Activated naive CD4-positive, alpha-beta T cell treated with anti-CD3 and anti-CD28 coated beads, Interleukin-2, amount 10 ng/mL, durations not matched to agents 7 days and 5 days (primary cell): ENCODE measurements around the gene ADGRV1.

Experiments used
- CTCF ChIA-PET: fragments of 350-600 bp; sonication (Branson Sonifier 250); formaldehyde crosslinking; loops from one replicate; lab custom pipeline; 2021; ENCODE audit warnings: antibody characterized with exemption; lab: Charles Lee
- DNase-seq: peaks from one replicate; pipeline ENCODE4 v3.0.0-alpha.2; 2020
- H3K27ac Mint-ChIP-seq: one replicate; pipeline ENCODE4 v1.8.0; 2021; ENCODE audit warnings: mild to moderate bottlenecking, moderate library complexity, mixed read lengths
- H3K27me3 Mint-ChIP-seq: one replicate; pipeline ENCODE4 v1.8.0; 2021; ENCODE audit warnings: mild to moderate bottlenecking, mixed read lengths
- H3K36me3 Mint-ChIP-seq: one replicate; pipeline ENCODE4 v1.8.0; 2021; ENCODE audit warnings: mixed read lengths
- H3K4me1 Mint-ChIP-seq: one replicate; pipeline ENCODE4 v1.8.0; 2021; ENCODE audit warnings: mixed read lengths
- H3K4me3 Mint-ChIP-seq: one replicate; pipeline ENCODE4 v1.8.0; 2021; ENCODE audit warnings: mild to moderate bottlenecking, moderate library complexity, mixed read lengths
- H3K9me3 Mint-ChIP-seq: one replicate; pipeline ENCODE4 v1.8.0; 2021; ENCODE audit warnings: mixed read lengths

The ADGRV1 gene

DNA sequence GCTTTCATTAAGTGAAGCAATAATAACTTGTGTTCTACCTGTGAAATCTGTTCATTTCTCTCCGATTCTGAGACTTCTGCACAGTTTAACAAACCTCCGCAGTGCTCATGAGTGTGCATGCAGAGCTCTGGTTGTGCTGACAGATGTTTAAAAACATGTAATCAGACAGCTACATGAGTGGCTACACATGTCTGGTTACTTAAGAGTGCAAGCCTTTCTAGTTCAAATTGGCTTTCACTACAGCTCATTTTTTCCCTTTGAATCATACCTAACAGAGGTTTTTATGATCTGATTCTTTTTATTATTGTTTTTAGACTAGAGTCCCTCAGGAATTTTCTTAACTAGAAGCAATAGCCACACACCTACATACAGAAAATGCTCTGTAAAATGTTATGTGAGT is 514.3 kb downstream of the ADGRV1 start:
- H3K36me3 Mint-ChIP-seq, result no peaks in the 10 kb centered on the region
- H3K27ac Mint-ChIP-seq, result no peak overlapping the region
- DNase-seq, result no peak
- no peak overlapping the region for H3K4me3 Mint-ChIP-seq
- CTCF ChIA-PET, result no interaction called here
- H3K9me3 Mint-ChIP-seq, result no peaks in the 10 kb centered on the region
- no peaks in the 10 kb centered on the region for H3K4me1 Mint-ChIP-seq
- peaks cover 4% of the 10 kb centered on the region for H3K27me3 Mint-ChIP-seq

DNA sequence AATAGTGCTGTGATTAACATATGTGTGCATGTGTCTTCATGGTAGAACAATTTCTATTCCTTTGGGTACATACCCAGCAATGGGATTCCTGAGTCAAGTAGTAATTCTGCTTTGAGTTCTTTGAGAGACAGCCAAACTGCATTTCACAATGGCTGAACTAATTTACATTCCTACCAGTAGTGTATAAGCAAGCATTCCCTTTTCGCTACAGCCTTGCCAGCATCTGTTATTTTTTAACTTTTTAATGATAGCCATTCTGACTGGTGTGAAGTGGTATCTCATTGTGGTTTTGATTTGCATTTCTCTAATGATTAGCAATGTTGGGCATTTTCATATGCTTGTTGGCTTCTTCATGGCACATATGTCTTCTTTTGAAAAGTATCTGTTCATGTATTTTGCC is 516.0 kb downstream of the ADGRV1 start:
- Mint-ChIP-seq H3K9me3 (no peaks in the 10 kb centered on the region), H3K27me3 (peaks cover 4% of the 10 kb centered on the region), H3K36me3 (no peaks in the 10 kb centered on the region), H3K27ac (no peak overlapping the region), H3K4me3 (no peak overlapping the region), H3K4me1 (no peaks in the 10 kb centered on the region)
- DNase-seq, result no peak
- CTCF ChIA-PET, result no interaction called here

DNA sequence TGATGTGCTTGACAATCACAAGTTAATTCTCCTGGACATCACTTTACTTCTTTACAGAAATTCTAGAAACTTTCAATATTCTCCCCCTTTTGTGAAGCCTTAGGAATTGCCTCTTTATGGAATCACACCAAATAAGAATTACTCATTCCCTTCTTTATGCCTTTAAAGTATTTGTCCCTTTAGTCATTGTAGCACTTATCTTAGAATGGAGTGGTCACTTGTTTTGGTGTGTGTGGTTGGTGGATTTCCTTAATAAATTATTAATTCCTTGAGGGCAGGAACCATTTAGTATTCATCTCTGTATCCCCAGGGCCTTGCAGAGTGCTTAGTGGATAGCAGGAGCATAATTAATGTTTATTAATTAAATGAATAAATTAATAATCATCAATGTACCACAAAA is 517.5 kb downstream of the ADGRV1 start:
- H3K4me1 Mint-ChIP-seq, result no peaks in the 10 kb centered on the region
- H3K27me3 Mint-ChIP-seq, result peaks cover 4% of the 10 kb centered on the region
- H3K4me3 Mint-ChIP-seq, result no peak overlapping the region
- no peak overlapping the region for H3K27ac Mint-ChIP-seq
- DNase-seq, result no peak
- H3K9me3 Mint-ChIP-seq, result no peaks in the 10 kb centered on the region
- H3K36me3 Mint-ChIP-seq, result no peaks in the 10 kb centered on the region
- CTCF ChIA-PET, result no interaction called here

DNA sequence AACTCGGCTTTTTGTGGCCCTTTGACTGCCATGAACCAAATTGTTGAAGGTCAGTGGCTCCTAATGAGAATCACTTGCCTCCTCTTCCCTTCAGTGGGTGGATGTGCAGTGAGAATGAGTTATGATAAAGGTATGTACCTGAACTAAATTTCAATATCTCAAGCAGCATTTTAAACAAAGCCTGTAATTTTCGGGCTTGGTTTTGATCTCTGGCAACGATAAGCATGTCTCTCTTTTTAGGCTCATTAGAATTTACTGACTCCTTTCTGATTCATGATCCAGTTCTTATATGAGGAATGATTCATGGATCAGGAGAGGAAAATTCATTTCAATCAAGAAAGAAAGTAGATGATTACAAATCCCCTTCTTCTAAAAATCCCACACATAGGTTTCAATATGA is 519.0 kb downstream of the ADGRV1 start:
- H3K4me3 Mint-ChIP-seq, result no peak overlapping the region
- no peaks in the 10 kb centered on the region for H3K27me3 Mint-ChIP-seq
- CTCF ChIA-PET, result no interaction called here
- H3K36me3 Mint-ChIP-seq, result no peaks in the 10 kb centered on the region
- H3K27ac Mint-ChIP-seq, result no peak overlapping the region
- H3K9me3 Mint-ChIP-seq, result no peaks in the 10 kb centered on the region
- no peak for DNase-seq
- H3K4me1 Mint-ChIP-seq, result no peaks in the 10 kb centered on the region

DNA sequence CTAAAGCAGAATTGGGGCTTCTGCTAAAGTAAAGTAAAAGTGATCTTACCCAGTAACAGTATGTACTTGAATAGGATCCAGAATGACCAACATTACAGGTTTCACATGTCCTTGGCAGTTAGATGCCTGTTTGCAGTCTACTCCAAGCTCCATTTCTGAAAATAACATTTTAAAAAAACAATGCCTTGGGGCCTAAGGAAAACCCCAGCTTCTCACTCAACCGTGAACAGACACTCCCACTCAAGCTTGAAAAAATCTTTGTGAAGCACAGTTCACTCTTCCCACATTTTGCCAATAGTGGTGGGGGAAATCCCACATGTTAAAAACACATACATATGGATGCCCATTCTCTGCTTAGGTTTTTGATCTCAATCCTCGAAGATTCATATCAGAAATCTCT is 520.4 kb downstream of the ADGRV1 start:
- Mint-ChIP-seq H3K9me3 (no peaks in the 10 kb centered on the region), H3K4me3 (no peak overlapping the region), H3K36me3 (no peaks in the 10 kb centered on the region), H3K27ac (no peak overlapping the region), H3K27me3 (no peaks in the 10 kb centered on the region), H3K4me1 (no peaks in the 10 kb centered on the region)
- CTCF ChIA-PET, result no interaction called here
- no peak for DNase-seq

DNA sequence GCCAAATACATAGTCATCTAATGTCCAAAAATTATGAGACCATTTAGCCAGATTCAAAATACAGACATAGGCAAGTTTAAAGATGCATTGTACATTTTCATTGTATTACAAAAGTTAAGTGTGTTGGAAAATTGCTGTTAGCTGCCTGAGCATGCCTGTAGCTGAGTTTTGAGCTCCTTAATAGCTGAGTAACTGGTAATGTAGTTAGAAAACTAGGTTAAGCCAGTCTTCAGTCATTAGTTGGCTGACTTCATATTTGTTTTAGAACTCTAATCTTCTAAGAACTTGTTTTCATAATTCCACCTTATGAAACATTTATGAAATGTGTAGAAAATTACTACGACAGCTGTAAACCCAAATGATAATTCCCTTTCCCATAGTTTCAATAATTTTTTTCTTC is 531.2 kb downstream of the ADGRV1 start:
- no peak for DNase-seq
- CTCF ChIA-PET, result no interaction called here
- H3K4me1 Mint-ChIP-seq, result no peaks in the 10 kb centered on the region
- no peak overlapping the region for H3K4me3 Mint-ChIP-seq
- H3K36me3 Mint-ChIP-seq, result no peaks in the 10 kb centered on the region
- H3K27ac Mint-ChIP-seq, result no peak overlapping the region
- H3K27me3 Mint-ChIP-seq, result no peaks in the 10 kb centered on the region
- H3K9me3 Mint-ChIP-seq, result no peaks in the 10 kb centered on the region

DNA sequence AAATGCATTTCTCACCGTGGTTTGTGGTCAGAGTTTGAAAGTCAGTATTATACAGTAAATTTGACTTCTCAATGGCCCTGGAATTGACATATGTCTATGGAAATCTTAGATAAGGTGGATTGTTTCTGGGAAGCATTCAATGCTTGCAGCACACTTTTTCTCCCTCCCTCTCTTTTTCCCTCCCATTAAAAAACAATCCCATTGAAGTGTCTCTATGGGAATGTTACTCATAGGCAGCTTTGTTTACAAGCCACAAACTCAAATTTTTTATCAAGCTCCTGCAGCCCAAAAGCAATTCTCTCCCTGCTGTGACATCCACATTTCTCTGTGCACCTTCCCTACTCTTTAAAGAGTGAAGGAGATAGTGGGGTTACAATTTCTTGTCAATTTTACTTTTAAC is 532.4 kb downstream of the ADGRV1 start:
- no peaks in the 10 kb centered on the region for H3K36me3 Mint-ChIP-seq
- CTCF ChIA-PET, result no interaction called here

DNA sequence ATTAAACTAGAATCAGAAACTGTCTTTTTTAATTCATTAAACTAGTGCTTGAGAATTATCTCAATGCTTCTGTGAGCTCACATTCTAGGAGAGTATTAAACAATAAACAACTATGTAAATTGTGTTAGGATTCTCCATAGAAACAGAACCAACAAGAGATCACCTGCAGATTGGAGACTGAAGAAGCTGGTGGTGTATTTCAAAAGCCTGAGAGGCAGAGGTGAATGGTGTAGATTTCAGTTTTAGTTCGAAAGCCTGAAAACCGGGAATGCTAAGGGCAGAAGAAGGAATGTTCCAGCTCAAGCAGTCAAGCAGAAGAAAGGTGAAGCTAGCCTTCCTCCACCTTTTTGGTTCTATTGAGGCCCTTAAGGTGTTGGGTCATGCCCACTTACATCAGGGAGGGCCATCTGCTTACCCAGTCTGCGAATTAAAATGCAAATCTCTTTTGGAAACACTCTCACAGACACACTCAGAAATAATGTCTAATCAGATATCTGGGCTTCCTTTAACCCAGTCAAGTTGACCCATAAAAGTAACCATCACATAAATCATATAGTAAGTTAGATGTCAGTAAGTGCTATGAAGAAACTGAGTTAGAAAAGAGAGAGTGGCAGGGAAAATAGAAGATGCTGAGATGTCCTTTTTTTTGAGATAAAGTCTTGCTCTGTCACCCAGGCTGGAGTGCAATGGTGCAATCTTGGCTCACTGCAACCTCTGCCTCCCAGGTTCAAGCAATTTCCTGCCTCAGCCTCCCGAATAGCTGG is 533.1 kb downstream of the ADGRV1 start:
- no peak for DNase-seq
- Mint-ChIP-seq H3K27me3 (no peaks in the 10 kb centered on the region), H3K27ac (no peak overlapping the region), H3K4me3 (no peak overlapping the region), H3K4me1 (no peaks in the 10 kb centered on the region), H3K9me3 (no peaks in the 10 kb centered on the region), H3K36me3 (no peaks in the 10 kb centered on the region)
- CTCF ChIA-PET, result no interaction called here

More for the DNA sequence above, 532.4 kb downstream of the ADGRV1 start:
- Mint-ChIP-seq H3K27me3 (no peaks in the 10 kb centered on the region), H3K4me1 (no peaks in the 10 kb centered on the region), H3K27ac (no peak overlapping the region), H3K4me3 (no peak overlapping the region), H3K9me3 (no peaks in the 10 kb centered on the region)
- DNase-seq, result no peak

DNA sequence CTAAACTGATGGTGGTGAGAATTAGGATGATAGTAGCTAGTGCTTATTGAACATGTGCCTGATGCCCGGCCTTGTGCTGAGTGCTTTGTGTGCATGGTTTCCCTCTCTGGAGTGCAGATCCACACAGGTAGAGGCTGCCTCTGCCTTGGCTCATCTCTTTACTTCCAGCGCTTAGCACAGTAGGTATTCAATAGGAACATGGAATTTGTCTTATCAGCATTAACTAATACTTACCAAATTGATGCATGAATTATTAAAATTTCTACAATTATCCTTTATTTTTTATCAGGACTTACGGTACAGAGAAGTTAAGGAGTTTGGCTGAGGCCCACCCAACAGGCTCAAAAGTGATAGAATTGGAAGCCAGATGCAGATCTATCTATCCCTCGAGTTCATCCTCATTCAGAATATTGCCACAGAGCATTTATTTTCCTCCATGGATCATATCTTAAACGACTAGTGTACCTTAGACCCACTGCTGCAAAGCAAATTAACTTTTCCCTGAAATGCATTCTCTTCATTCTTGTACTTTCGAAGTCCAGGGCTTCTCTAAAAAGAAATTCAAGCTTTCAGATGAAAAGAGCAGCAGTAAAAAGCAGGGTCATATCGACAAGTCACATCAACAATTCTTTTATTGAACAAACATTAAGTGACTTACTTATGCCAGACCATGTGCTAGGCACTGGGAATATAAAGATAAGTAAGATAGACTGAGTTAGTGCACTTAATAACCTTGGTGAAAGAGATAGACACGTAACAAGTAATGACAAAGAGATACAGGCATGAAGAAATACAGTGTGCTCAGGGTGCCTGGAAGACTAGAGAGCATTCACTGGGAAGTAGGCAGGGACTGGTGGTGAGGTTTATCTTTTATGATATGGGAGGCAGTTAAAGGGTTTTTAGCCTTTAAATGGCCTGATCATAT is 534.5 kb downstream of the ADGRV1 start:
- Mint-ChIP-seq H3K9me3 (no peaks in the 10 kb centered on the region), H3K27me3 (no peaks in the 10 kb centered on the region), H3K36me3 (no peaks in the 10 kb centered on the region), H3K27ac (no peak overlapping the region), H3K4me1 (no peaks in the 10 kb centered on the region), H3K4me3 (no peak overlapping the region)
- no peak for DNase-seq
- CTCF ChIA-PET, result no interaction called here

DNA sequence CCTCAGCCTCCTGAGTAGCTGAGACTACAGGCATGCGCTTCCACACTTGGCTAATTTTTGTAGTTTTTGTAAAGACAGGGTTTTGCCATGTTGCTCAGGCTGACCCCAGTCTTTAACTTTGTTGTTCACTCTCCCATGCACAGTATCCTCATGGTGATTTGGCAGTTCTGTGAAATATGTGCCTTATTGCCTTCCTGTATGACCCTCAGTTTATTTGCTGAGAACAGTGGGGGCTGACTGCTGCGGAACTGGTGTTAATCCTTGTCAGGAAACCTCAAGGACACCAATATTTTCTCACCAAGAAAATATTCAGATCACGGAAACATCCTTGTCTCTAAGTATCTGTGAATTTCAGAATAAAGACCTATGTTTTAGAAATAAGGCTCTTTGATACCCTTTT is 536.7 kb downstream of the ADGRV1 start:
- peaks cover 8% of the 10 kb centered on the region for H3K27me3 Mint-ChIP-seq
- no peaks in the 10 kb centered on the region for H3K36me3 Mint-ChIP-seq
- H3K4me1 Mint-ChIP-seq, result no peaks in the 10 kb centered on the region
- no peak overlapping the region for H3K4me3 Mint-ChIP-seq
- CTCF ChIA-PET, result no interaction called here
- H3K27ac Mint-ChIP-seq, result no peak overlapping the region
- no peaks in the 10 kb centered on the region for H3K9me3 Mint-ChIP-seq
- DNase-seq, result no peak

DNA sequence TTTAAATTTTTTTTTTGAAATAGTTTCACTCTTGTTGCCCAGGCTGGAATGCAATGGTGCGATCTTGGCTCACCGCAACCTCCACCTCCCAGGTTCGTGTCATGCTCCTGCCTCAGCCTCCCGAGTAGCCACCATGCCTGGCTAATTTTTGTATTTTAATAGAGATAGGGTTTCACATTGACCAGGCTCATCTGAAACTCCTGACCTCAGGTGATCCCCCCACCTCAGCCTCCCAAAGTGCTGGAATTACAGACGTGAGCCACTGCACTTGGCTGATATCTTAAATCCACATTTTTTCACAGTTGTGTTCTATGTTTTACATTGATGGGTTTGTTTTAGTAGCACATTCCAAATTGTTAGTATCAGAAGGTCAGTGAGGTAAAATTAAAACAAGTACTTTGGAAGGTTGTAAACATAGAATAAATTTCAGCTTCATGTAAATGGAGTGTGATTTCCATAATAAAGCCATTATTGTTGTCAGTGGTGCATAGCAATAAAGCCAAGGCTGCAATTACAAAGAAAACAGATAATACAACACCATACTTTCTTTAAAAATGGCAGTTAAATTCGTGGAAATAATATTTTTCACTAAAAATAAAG is 537.3 kb downstream of the ADGRV1 start:
- Mint-ChIP-seq H3K9me3 (no peaks in the 10 kb centered on the region), H3K4me1 (no peaks in the 10 kb centered on the region), H3K27ac (no peak overlapping the region), H3K4me3 (no peak overlapping the region), H3K36me3 (no peaks in the 10 kb centered on the region), H3K27me3 (peaks cover 10% of the 10 kb centered on the region)
- CTCF ChIA-PET, result no interaction called here
- DNase-seq, result no peak

DNA sequence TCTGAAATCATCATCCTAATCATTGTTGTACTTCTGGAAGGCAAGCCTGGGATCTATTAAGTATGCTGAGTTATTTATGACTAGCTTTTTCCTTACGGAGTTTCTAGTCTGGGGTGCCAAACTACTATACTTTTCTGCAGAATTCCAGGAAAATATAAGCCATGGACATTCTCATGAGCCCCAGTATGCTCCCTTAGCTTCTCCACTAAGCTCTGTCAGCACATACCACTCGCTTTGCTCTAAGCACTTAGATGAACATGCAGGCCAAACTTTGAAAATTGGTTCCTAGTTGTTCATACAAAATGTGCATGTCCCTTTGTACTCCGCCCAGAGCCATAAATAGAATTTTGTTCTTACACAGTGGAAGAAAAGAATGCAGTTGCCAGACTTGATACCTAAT is 539.9 kb downstream of the ADGRV1 start:
- CTCF ChIA-PET, result interaction anchor here (1.1 to 1.7 kb wide), 2 partner anchors 286 to 321 kb away, joined by 7 to 10 read pairs; no protein-coding TSS in a partner anchor
- no peak for DNase-seq
- peaks cover 10% of the 10 kb centered on the region for H3K27me3 Mint-ChIP-seq
- no peak overlapping the region for H3K4me3 Mint-ChIP-seq
- no peak overlapping the region for H3K27ac Mint-ChIP-seq
- no peaks in the 10 kb centered on the region for H3K36me3 Mint-ChIP-seq
- no peaks in the 10 kb centered on the region for H3K9me3 Mint-ChIP-seq
- no peaks in the 10 kb centered on the region for H3K4me1 Mint-ChIP-seq

DNA sequence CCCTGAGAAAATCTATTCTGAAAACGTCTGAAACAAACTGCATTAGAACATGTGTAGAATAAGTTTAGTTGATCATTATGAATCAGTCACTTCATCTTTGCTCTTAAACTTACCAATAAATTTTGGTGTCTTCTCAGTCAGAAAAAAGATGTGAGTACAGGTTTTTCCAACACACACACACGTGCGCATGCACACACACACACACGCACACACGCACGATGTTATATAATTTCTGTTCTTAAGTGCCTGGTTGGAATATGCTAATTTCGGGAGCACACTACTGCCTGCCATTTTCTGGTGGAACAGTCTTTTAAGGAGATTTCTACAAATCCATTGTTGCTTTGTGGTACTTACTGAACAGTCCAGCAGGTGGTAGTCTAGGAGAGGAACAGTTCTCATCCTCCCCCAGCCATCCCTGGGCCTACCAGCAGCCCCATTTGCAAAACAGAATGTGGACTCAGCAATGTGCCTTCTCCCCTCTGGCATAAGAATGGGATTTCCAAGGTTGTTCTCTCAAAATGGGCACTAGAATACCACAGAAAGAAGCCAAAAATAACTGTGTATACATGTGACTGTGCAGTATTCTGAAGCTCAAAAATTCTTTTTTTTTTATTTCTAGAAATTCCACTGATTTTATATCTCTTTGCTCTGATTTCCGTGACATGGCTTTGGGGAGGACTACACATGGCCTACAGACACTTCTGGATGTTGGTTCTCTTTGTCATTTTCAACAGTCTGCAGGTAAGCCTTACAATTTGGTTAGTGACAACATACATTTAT is 543.2 kb downstream of the ADGRV1 start:
- CTCF ChIA-PET, result interaction anchor here (4.6 kb wide), 1 partner anchor 283 kb away, joined by 35 read pairs; no protein-coding TSS in a partner anchor

More for the DNA sequence above, 543.2 kb downstream of the ADGRV1 start:
- peaks cover 12% of the 10 kb centered on the region for H3K27me3 Mint-ChIP-seq
- no peaks in the 10 kb centered on the region for H3K4me1 Mint-ChIP-seq
- no peaks in the 10 kb centered on the region for H3K9me3 Mint-ChIP-seq
- DNase-seq, result peak; percentile 66
- no peak overlapping the region for H3K27ac Mint-ChIP-seq
- no peak overlapping the region for H3K4me3 Mint-ChIP-seq
- H3K36me3 Mint-ChIP-seq, result no peaks in the 10 kb centered on the region
